ENCODE measurements around the gene ITGB1BP2.
"Not testable (repeated sequence)": the region's sequence is repeated elsewhere in the genome, so short reads cannot be mapped to it uniquely, and the experiment has no call there.

The ITGB1BP2 gene

GRCh38 chrX:71302461-71303213, 1.1 kb downstream of the ITGB1BP2 start:
- H3K4me2 ChIP-seq, result no peak overlapping the region
- no peaks in the 10 kb centered on the region for H3K27me3 ChIP-seq (ENCODE audit: insufficient read depth, low read depth)
- H2AFZ ChIP-seq (ENCODE audit: low read depth), result no peak overlapping the region
- no peak overlapping the region for H3K27ac ChIP-seq
- H3K4me1 ChIP-seq (ENCODE audit: low read depth, poor library complexity, severe bottlenecking), result no peaks in the 10 kb centered on the region
- no peaks in the 10 kb centered on the region for H3K79me2 ChIP-seq (ENCODE audit: insufficient read depth, low read depth)
- H3K9ac ChIP-seq, result no peak overlapping the region
- H4K20me1 ChIP-seq (ENCODE audit: insufficient read depth), result no peaks in the 10 kb centered on the region
- TF ChIP-seq, protein P1, sequence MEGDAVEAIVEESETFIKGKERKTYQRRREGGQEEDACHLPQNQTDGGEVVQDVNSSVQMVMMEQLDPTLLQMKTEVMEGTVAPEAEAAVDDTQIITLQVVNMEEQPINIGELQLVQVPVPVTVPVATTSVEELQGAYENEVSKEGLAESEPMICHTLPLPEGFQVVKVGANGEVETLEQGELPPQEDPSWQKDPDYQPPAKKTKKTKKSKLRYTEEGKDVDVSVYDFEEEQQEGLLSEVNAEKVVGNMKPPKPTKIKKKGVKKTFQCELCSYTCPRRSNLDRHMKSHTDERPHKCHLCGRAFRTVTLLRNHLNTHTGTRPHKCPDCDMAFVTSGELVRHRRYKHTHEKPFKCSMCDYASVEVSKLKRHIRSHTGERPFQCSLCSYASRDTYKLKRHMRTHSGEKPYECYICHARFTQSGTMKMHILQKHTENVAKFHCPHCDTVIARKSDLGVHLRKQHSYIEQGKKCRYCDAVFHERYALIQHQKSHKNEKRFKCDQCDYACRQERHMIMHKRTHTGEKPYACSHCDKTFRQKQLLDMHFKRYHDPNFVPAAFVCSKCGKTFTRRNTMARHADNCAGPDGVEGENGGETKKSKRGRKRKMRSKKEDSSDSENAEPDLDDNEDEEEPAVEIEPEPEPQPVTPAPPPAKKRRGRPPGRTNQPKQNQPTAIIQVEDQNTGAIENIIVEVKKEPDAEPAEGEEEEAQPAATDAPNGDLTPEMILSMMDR (conservative IDR thresholded peaks at IDR 0.05; ENCODE audit: low read depth, low read length), result no peak
- H3K4me3 ChIP-seq (IDR thresholded peaks at IDR 0.05; ENCODE audit: insufficient read depth, low read depth, low read length), result no peak overlapping the region
- no peaks in the 10 kb centered on the region; the same call in 1 of the 2 replicates for H3K36me3 ChIP-seq (ENCODE audit: insufficient read depth)

GRCh38 chrX:71304561-71304960, 3.0 kb downstream of the ITGB1BP2 start:
- TF ChIP-seq, protein P1 (conservative IDR thresholded peaks at IDR 0.05; ENCODE audit: low read depth, low read length), result no peak
- H3K4me3 ChIP-seq (IDR thresholded peaks at IDR 0.05; ENCODE audit: insufficient read depth, low read depth, low read length), result no peak overlapping the region
- no peaks in the 10 kb centered on the region; the same call in 1 of the 2 replicates for H3K36me3 ChIP-seq (ENCODE audit: insufficient read depth)

GRCh38 chrX:71315917-71316316, 14.4 kb downstream of the ITGB1BP2 start:
- Histone ChIP-seq H2AFZ (ENCODE audit: low read depth) (no peak overlapping the region), H4K20me1 (ENCODE audit: insufficient read depth) (no peaks in the 10 kb centered on the region), H3K36me3 (ENCODE audit: insufficient read depth) (no peaks in the 10 kb centered on the region), H3K9ac (no peak overlapping the region), H3K4me1 (ENCODE audit: low read depth, poor library complexity, severe bottlenecking) (no peaks in the 10 kb centered on the region), H3K79me2 (ENCODE audit: insufficient read depth, low read depth) (no peaks in the 10 kb centered on the region), H3K4me3 (IDR thresholded peaks at IDR 0.05; ENCODE audit: insufficient read depth, low read depth, low read length) (no peak overlapping the region), H3K27me3 (ENCODE audit: insufficient read depth, low read depth) (no peaks in the 10 kb centered on the region), H3K4me2 (no peak overlapping the region), H3K27ac (no peak overlapping the region)
- TF ChIP-seq, protein P1 (conservative IDR thresholded peaks at IDR 0.05; ENCODE audit: low read depth, low read length), result no peak

More at GRCh38 chrX:71304561-71304960, 3.0 kb downstream of the ITGB1BP2 start:
- H3K27me3 ChIP-seq (ENCODE audit: insufficient read depth, low read depth), result no peaks in the 10 kb centered on the region
- no peaks in the 10 kb centered on the region for H3K79me2 ChIP-seq (ENCODE audit: insufficient read depth, low read depth)
- no peak overlapping the region for H3K4me2 ChIP-seq
- H3K4me1 ChIP-seq (ENCODE audit: low read depth, poor library complexity, severe bottlenecking), result no peaks in the 10 kb centered on the region
- H3K27ac ChIP-seq, result no peak overlapping the region
- no peak overlapping the region for H3K9ac ChIP-seq
- H4K20me1 ChIP-seq (ENCODE audit: insufficient read depth), result no peaks in the 10 kb centered on the region
- H2AFZ ChIP-seq (ENCODE audit: low read depth), result no peak overlapping the region

DNA sequence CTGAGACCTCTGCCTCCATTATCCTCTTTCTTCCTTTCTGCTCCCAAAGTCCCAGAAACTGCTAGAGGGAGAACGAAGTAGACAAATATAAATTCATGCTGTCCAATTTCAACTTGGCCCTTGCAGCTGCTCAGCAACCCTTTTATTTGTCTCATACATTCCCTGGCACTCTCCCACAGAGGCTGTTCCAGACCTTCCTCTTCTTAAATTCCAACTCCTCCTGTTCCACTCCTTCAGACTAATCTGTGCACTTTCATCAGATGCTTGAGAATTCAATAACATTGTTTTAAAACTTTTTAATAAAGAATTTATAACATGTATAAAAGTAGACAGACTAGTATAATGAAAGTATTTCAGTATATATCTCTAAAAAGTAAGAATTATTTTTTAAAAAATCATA, 15.4 kb downstream of the ITGB1BP2 start:
- H3K36me3 ChIP-seq (ENCODE audit: insufficient read depth); H3K4me1 ChIP-seq (ENCODE audit: low read depth, poor library complexity, severe bottlenecking); H3K79me2 ChIP-seq (ENCODE audit: insufficient read depth, low read depth); H3K9ac ChIP-seq; H4K20me1 ChIP-seq (ENCODE audit: insufficient read depth); H2AFZ ChIP-seq (ENCODE audit: low read depth); H3K4me3 ChIP-seq (IDR thresholded peaks at IDR 0.05; ENCODE audit: insufficient read depth, low read depth, low read length); H3K4me2 ChIP-seq; H3K27ac ChIP-seq; H3K27me3 ChIP-seq (ENCODE audit: insufficient read depth, low read depth): not testable (repeated sequence)

GRCh38 chrX:71320126-71320525, 18.6 kb downstream of the ITGB1BP2 start:
- no peaks in the 10 kb centered on the region for H3K4me1 ChIP-seq (ENCODE audit: low read depth, poor library complexity, severe bottlenecking)
- H3K27me3 ChIP-seq (ENCODE audit: insufficient read depth, low read depth), result no peaks in the 10 kb centered on the region
- TF ChIP-seq, protein P1 (conservative IDR thresholded peaks at IDR 0.05; ENCODE audit: low read depth, low read length), result no peak
- H4K20me1 ChIP-seq (ENCODE audit: insufficient read depth), result no peaks in the 10 kb centered on the region
- no peak overlapping the region for H3K4me2 ChIP-seq
- no peaks in the 10 kb centered on the region for H3K79me2 ChIP-seq (ENCODE audit: insufficient read depth, low read depth)
- H3K36me3 ChIP-seq (ENCODE audit: insufficient read depth), result no peaks in the 10 kb centered on the region
- H2AFZ ChIP-seq (ENCODE audit: low read depth), result no peak overlapping the region
- H3K27ac ChIP-seq, result no peak overlapping the region
- H3K4me3 ChIP-seq (IDR thresholded peaks at IDR 0.05; ENCODE audit: insufficient read depth, low read depth, low read length), result no peak overlapping the region
- H3K9ac ChIP-seq, result no peak overlapping the region
